Osteoblast (primary cell): ENCODE measurements around the gene RAB3C. TPM values are rescaled to one million over a fixed set of nuclear protein-coding genes. Genes with fewer than 3 reads are reported as not detected.

ENCODE experiments used
- DNase-seq: peaks from one replicate; pipeline ENCODE4 v3.0.0; 2011; ENCODE audit warnings: low spot score, mixed read lengths; ENCODE audit not compliant: insufficient read length; ENCODE audit errors: missing footprints
- H2AFZ ChIP-seq: 2 replicates; pipeline ENCODE4 v1.6.0; 2011; ENCODE audit warnings: mild to moderate bottlenecking, low read length
- H3K27ac ChIP-seq: 2 replicates; pipeline ENCODE4 v1.5.1; 2011; ENCODE audit warnings: mild to moderate bottlenecking, low read depth, low read length, moderate library complexity
- H3K27me3 ChIP-seq: 2 replicates; pipeline ENCODE4 v1.6.0; 2012; ENCODE audit warnings: mild to moderate bottlenecking, control low read depth, inconsistent platforms, low read length, moderate library complexity; ENCODE audit not compliant: insufficient read depth
- H3K36me3 ChIP-seq: 2 replicates; pipeline ENCODE4 v1.5.1; 2011; ENCODE audit warnings: mild to moderate bottlenecking, low read length, control low read depth, moderate library complexity; ENCODE audit not compliant: insufficient read depth
- H3K4me1 ChIP-seq: 2 replicates; pipeline ENCODE4 v1.5.1; 2011; ENCODE audit warnings: mild to moderate bottlenecking, low read length, control low read depth, moderate library complexity; ENCODE audit not compliant: insufficient read depth
- H3K4me2 ChIP-seq: 2 replicates; pipeline ENCODE4 v1.6.0; 2011; ENCODE audit warnings: mild to moderate bottlenecking, low read length; ENCODE audit not compliant: insufficient read depth
- H3K4me3 ChIP-seq: fragments of 200-600 bp; sonication (generic); 3 replicates; pipeline ENCODE4 v1.5.1; 2012; ENCODE audit warnings: mild to moderate bottlenecking, low read length, inconsistent platforms; ENCODE audit not compliant: insufficient read depth
- H3K79me2 ChIP-seq: 2 replicates; pipeline ENCODE4 v1.6.0; 2012; ENCODE audit warnings: mild to moderate bottlenecking, low read length, control low read depth, inconsistent platforms; ENCODE audit not compliant: insufficient read depth
- H3K9me3 ChIP-seq: 2 replicates; pipeline ENCODE4 v1.5.1; 2011; ENCODE audit warnings: low read depth, low read length, control low read depth
- H4K20me1 ChIP-seq: 2 replicates; pipeline ENCODE4 v1.6.0; 2012; ENCODE audit warnings: mild to moderate bottlenecking, low read length, control low read depth; ENCODE audit not compliant: insufficient read depth
- CTCF ChIP-seq: IDR thresholded peaks from 2 replicates; pipeline ENCODE4 v1.5.1; 2011; ENCODE audit warnings: mild to moderate bottlenecking, low read depth, low read length, moderate library complexity; ENCODE audit errors: extremely low read depth
- total RNA-seq: library from RNA; depleted of rRNA; stranded (reverse); fragments of >200 nt; gene quantifications from 2 replicates; pipeline ENCODE4 v1.2.3, GENCODE V29; 2012

Gene RAB3C
- total RNA-seq, 1 donor = not detected

DNA sequence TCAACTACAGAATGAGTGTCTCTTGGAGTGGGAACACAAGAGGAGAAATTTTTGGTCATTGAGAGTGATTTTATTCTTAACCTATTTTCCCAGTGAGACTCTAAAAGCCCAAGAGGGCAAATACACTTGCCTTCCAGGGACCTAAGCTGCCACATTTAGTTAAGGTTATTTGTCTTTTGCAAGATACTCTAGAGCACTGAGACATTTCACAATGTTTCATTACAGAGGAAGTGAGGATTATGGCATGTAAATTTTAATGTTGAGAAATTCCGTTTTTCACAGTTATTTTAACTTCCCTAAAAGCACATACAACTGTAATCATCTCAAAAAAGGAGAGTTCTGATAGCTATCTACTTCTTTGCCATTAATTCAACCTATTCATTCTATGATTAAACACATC lies 38.7 kb upstream of the RAB3C start:
- no peaks in the 10 kb centered on the region for H3K36me3 ChIP-seq
- no peaks in the 10 kb centered on the region for H3K27me3 ChIP-seq
- H3K79me2 ChIP-seq = no peaks in the 10 kb centered on the region
- no peak overlapping the region for H2AFZ ChIP-seq
- no peak overlapping the region for H3K4me2 ChIP-seq
- H3K4me1 ChIP-seq = no peaks in the 10 kb centered on the region
- no peak for DNase-seq
- H3K27ac ChIP-seq = no peak overlapping the region
- TF ChIP-seq CTCF = no peak
- H3K4me3 ChIP-seq = no peak overlapping the region
- H4K20me1 ChIP-seq = no peaks in the 10 kb centered on the region
- H3K9me3 ChIP-seq = no peaks in the 10 kb centered on the region

- DNase-seq = no peak
- no peak for TF ChIP-seq CTCF
- no peaks in the 10 kb centered on the region for H4K20me1 ChIP-seq
- H3K27ac ChIP-seq = no peak overlapping the region
- no peaks in the 10 kb centered on the region for H3K27me3 ChIP-seq
- H3K79me2 ChIP-seq = no peaks in the 10 kb centered on the region
- H2AFZ ChIP-seq = no peak overlapping the region
- no peaks in the 10 kb centered on the region for H3K36me3 ChIP-seq
- no peak overlapping the region for H3K4me3 ChIP-seq
- H3K4me1 ChIP-seq = no peaks in the 10 kb centered on the region
- H3K4me2 ChIP-seq = no peak overlapping the region
- H3K9me3 ChIP-seq = no peaks in the 10 kb centered on the region
These were observed 37.9 kb upstream of the RAB3C start for GRCh38 chr5:58544926-58545325.

DNA sequence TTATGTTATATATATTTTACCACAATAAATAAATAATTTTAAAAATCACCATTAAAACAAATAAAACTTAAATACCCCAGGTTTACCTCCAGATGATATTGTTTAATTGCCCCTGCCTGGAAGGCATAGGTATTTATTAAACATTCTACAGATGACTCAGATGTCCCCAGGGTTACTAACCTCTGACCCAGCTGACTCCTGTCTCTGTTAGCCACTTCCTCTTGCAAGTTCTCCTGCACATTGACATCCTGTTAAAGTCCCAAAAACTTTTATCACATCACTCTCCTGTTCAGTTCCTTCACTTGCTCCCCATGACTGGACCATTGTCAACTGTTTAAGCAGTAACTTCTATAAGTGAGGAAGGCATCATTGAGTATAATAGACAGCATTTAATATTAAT lies 37.0 kb upstream of the RAB3C start:
- no peak for TF ChIP-seq CTCF
- no peak overlapping the region for H3K4me2 ChIP-seq
- H3K4me1 ChIP-seq = no peaks in the 10 kb centered on the region
- no peak overlapping the region for H3K4me3 ChIP-seq
- no peak for DNase-seq
- H4K20me1 ChIP-seq = no peaks in the 10 kb centered on the region
- H2AFZ ChIP-seq = no peak overlapping the region
- no peak overlapping the region for H3K27ac ChIP-seq
- no peaks in the 10 kb centered on the region for H3K79me2 ChIP-seq
- H3K9me3 ChIP-seq = no peaks in the 10 kb centered on the region
- H3K36me3 ChIP-seq = no peaks in the 10 kb centered on the region
- H3K27me3 ChIP-seq = no peaks in the 10 kb centered on the region

DNA sequence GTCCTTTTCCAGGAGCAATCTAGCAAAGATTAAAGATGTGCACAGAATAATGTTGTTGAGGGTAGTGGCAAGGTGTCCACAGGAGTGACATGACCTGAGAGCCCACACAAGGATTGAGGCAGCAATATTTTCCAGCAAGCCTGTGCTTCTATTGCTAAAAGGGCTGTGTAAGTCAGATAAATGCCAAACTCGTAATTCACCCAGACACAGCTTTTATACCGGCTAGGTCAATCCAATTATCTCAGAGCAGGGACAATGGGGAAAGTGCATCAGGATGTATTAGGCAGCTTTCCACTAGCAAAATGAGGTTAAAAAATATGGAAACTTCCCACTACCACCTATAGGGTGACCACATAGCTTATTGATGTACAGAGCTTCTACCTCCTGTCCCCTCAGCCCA lies 34.8 kb upstream of the RAB3C start:
- Histone ChIP-seq H3K36me3 (no peaks in the 10 kb centered on the region), H3K27me3 (no peaks in the 10 kb centered on the region), H3K27ac (no peak overlapping the region), H3K4me1 (no peaks in the 10 kb centered on the region), H3K9me3 (no peaks in the 10 kb centered on the region), H3K4me2 (no peak overlapping the region), H3K4me3 (no peak overlapping the region), H2AFZ (no peak overlapping the region), H4K20me1 (no peaks in the 10 kb centered on the region), H3K79me2 (no peaks in the 10 kb centered on the region)
- TF ChIP-seq CTCF = no peak
- DNase-seq = no peak
